HG02884 (cell line): ENCODE results near the gene SMIM5.

Experiments
- ATAC-seq: cut with Tn5 transposase; IDR thresholded peaks from one replicate; pipeline ENCODE4 v1.9.1; 2021; ENCODE audit warnings: mild to moderate bottlenecking, moderate library complexity; ENCODE audit not compliant: unreplicated experiment

Gene SMIM5

GRCh38 chr17:75639327-75639726 is 6.1 kb downstream of the SMIM5 start:
- ATAC-seq = no peak

- no peak for ATAC-seq
Observed at GRCh38 chr17:75639771-75640555, 6.7 kb downstream of the SMIM5 start.

GRCh38 chr17:75640556-75641119 is 7.4 kb downstream of the SMIM5 start:
- ATAC-seq = no peak

- no peak for ATAC-seq
Observed at GRCh38 chr17:75641343-75641742, 8.1 kb downstream of the SMIM5 start.

- no peak for ATAC-seq
Observed at GRCh38 chr17:75642182-75642783, 9.0 kb downstream of the SMIM5 start.

GRCh38 chr17:75642784-75643642 is 9.8 kb downstream of the SMIM5 start:
- no peak for ATAC-seq

GRCh38 chr17:75643643-75644017 is 10.4 kb downstream of the SMIM5 start:
- ATAC-seq = no peak

GRCh38 chr17:75645501-75645888 is 12.3 kb downstream of the SMIM5 start:
- ATAC-seq = no peak

- no peak for ATAC-seq
Observed at GRCh38 chr17:75645889-75646637, 12.8 kb downstream of the SMIM5 start.

GRCh38 chr17:75646638-75646992 is 13.4 kb downstream of the SMIM5 start:
- no peak for ATAC-seq

- ATAC-seq = no peak
Observed at GRCh38 chr17:75647061-75647460, 13.8 kb downstream of the SMIM5 start.

GRCh38 chr17:75647921-75648320 is 14.7 kb downstream of the SMIM5 start:
- ATAC-seq = no peak

GRCh38 chr17:75649687-75650086 is 16.5 kb downstream of the SMIM5 start:
- ATAC-seq = no peak

- no peak for ATAC-seq
Observed at GRCh38 chr17:75650874-75651273, 17.6 kb downstream of the SMIM5 start.

- ATAC-seq = no peak
Observed at GRCh38 chr17:75652341-75652740, 19.1 kb downstream of the SMIM5 start.

- ATAC-seq = no peak
Observed at GRCh38 chr17:75652934-75653549, 19.8 kb downstream of the SMIM5 start.

- ATAC-seq = no peak
Observed at GRCh38 chr17:75654176-75654575, 20.9 kb downstream of the SMIM5 start.

- no peak for ATAC-seq
Observed at GRCh38 chr17:75658237-75658636, 25.0 kb downstream of the SMIM5 start.

GRCh38 chr17:75661531-75661930 is 28.3 kb downstream of the SMIM5 start:
- ATAC-seq = no peak

- ATAC-seq = no peak
Observed at GRCh38 chr17:75662511-75662910, 29.3 kb downstream of the SMIM5 start.
